ENCODE results near the gene VPS37B. TPM values are rescaled to one million over a fixed set of nuclear protein-coding genes. Genes with fewer than 3 reads are reported as not detected.
A peak's percentile ranks its signal among the peaks of the same experiment; 100 is the strongest.

VPS37B gene
- total RNA-seq, 1 experiment from 2014 or later = 12.3 TPM

GRCh38 chr12:122855071-122855829, 40.7 kb downstream of the VPS37B start:
- no peak overlapping the region for H3K4me2 ChIP-seq (ENCODE audit: insufficient read depth, insufficient read length, low read length)
- no peaks in the 10 kb centered on the region for H3K23me2 ChIP-seq (ENCODE audit: insufficient read length, low read depth, low read length, poor library complexity, severe bottlenecking)
- H3K23ac ChIP-seq (ENCODE audit: insufficient read length, low read depth, low read length) = no peak overlapping the region
- no peak overlapping the region for H2BK12ac ChIP-seq (ENCODE audit: insufficient read length, low read depth, low read length)
- TF ChIP-seq CTCF (conservative IDR thresholded peaks at IDR 0.05) = no peak
- H3K4me1 Mint-ChIP-seq = peaks cover 0 to 4% of the 10 kb centered on the region in 2 experiments; a peak in 2 of 4 replicates
- no peak overlapping the region for H3K14ac ChIP-seq (ENCODE audit: insufficient read depth, low read length)
- no peak overlapping the region for H3K27ac Mint-ChIP-seq
- H2AFZ ChIP-seq (ENCODE audit: low read length) = no peak overlapping the region
- no peaks in the 10 kb centered on the region for H3K4me1 ChIP-seq (ENCODE audit: insufficient read depth, low read length)
- H3K79me2 ChIP-seq (ENCODE audit: insufficient read depth, low read length) = no peaks in the 10 kb centered on the region
- H4K91ac ChIP-seq (ENCODE audit: insufficient read length, low read depth, low read length) = no peak overlapping the region
- H3K27me3 Mint-ChIP-seq (ENCODE audit: low read depth) = peaks cover 4% of the 10 kb centered on the region
- no peak overlapping the region for H2AK5ac ChIP-seq (ENCODE audit: insufficient read length, low read length)
- no peaks in the 10 kb centered on the region for H3K27me3 ChIP-seq (ENCODE audit: insufficient read depth, low read length)
- DNase-seq = no peak
- no peak overlapping the region for H4K8ac ChIP-seq (replicated peaks; ENCODE audit: insufficient read length, low read depth, low read length)
- no peak overlapping the region for H3K56ac ChIP-seq (ENCODE audit: insufficient read length, low read depth, low read length)
- H2BK20ac ChIP-seq (ENCODE audit: low read depth, low read length, poor library complexity, severe bottlenecking) = no peak overlapping the region
- H3K18ac ChIP-seq (ENCODE audit: insufficient read length, low read depth, low read length) = no peak overlapping the region
- H3K9ac ChIP-seq (ENCODE audit: extremely low read depth, insufficient read length, low read length) = no peak overlapping the region
- no peak overlapping the region for H2BK15ac ChIP-seq (ENCODE audit: low read depth, low read length)
- H3K36me3 Mint-ChIP-seq (ENCODE audit: insufficient read depth in 1 of 3, low read depth in 3 of 3) = peaks cover 0 to 6% (median 0%) of the 10 kb centered on the region in 3 experiments; a peak in 2 of 7 replicates
- no CpG with 5 or more reads among the region's 24 CpGs for WGBS (ENCODE audit: extremely low coverage, insufficient read length, low lambda C conversion rate)
- H3T11ph ChIP-seq (ENCODE audit: low read length) = no peak overlapping the region
- H3K79me1 ChIP-seq (ENCODE audit: insufficient read depth, low read depth, low read length, poor library complexity, severe bottlenecking) = no peaks in the 10 kb centered on the region
- H2BK120ac ChIP-seq (ENCODE audit: low read depth, low read length, poor library complexity, severe bottlenecking) = no peak overlapping the region
- 0 out of 5 replicates have a peak overlapping the region, but pooled peaks of 1 of the 2 experiments have one; percentile 46 for H3K4me3 Mint-ChIP-seq
- no peak overlapping the region for H3K27ac ChIP-seq (ENCODE audit: insufficient read length, low read depth, low read length)
- no peak overlapping the region for H4K5ac ChIP-seq (ENCODE audit: insufficient read length, low read depth, low read length)
- no peaks in the 10 kb centered on the region for H3K9me3 ChIP-seq (ENCODE audit: control insufficient read depth, low read depth, low read length)
- H3K9me3 Mint-ChIP-seq = no peaks in the 10 kb centered on the region
- H4K20me1 ChIP-seq (ENCODE audit: control insufficient read depth, insufficient read depth, insufficient read length) = no peaks in the 10 kb centered on the region
- H3K4ac ChIP-seq (ENCODE audit: low read depth, low read length) = no peak overlapping the region
- H2BK5ac ChIP-seq (ENCODE audit: insufficient read length, low read length) = no peak overlapping the region
